CD4-positive, alpha-beta T cell treated with Interferon alpha-2 for 1 hour (primary cell): ENCODE data around the gene FBXW9.
"Not testable (repeated sequence)": the region's sequence is repeated elsewhere in the genome, so short reads cannot be mapped to it uniquely, and the experiment has no call there.

ENCODE experiments used
- DNase-seq, 2 donors: peaks; one replicate each; pipeline ENCODE4 v3.0.0-alpha.2; 2020 to 2022

FBXW9 gene

GRCh38 chr19:12696366-12697335 is at the start of gene FBXW9:
TSS of gene FBXW9 (minus strand) at chr19:12696631. CDS start at chr19:12696581, 50 bp downstream.
- DNase-seq = peak; percentile 96 to 97

GRCh38 chr19:12745166-12745897 is 48.9 kb upstream of the FBXW9 start:
- DNase-seq = no peak

- DNase-seq = no peak
These were observed 41.5 kb upstream of the FBXW9 start for GRCh38 chr19:12737835-12738351.

DNA sequence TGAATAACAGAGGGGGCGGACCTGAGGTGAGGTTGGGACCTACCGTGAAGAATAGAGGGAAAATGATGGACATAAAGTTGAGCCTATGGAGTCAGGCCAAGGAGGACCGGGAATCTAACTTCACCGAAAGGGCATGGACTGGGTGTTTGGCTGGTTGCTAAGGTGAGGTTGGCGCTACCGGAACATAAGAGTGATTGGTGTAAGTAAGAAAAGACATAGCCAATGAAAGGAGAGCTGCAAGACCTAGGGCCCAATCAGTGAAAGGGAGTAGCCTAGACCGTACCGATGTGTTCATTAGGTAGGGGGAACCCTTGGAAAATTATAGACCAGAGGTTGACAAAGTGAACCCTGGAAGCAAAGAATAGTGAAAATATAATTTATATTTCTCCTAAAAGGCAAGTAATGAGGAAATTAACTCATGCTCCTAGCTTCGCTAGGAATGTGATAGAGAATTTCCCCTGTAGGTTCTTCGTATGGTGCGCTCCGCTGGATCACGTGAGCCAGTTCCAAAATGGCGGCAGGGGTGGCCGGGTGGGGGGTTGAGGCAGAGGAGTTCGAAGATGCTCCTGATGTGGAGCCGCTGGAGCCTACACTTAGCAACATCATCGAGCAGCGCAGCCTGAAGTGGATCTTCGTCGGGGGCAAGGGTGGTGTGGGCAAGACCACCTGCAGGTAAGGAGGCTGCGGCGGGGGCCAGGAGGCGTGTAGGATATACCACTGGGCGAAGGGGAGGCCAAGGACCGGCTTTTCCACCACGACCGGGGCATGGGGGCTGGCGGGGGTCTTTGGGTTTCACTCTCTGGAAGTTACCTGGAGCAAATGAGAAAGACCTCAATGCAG is 40.8 kb upstream of the FBXW9 start, which contains the start of gene GET3:
Gene GET3, plus strand, starts transcription at position 503 of the 840 bp plus-strand sequence. Its CDS starts 9 bp downstream, at position 512.
- DNase-seq = peak; percentile 86 to 91

DNA sequence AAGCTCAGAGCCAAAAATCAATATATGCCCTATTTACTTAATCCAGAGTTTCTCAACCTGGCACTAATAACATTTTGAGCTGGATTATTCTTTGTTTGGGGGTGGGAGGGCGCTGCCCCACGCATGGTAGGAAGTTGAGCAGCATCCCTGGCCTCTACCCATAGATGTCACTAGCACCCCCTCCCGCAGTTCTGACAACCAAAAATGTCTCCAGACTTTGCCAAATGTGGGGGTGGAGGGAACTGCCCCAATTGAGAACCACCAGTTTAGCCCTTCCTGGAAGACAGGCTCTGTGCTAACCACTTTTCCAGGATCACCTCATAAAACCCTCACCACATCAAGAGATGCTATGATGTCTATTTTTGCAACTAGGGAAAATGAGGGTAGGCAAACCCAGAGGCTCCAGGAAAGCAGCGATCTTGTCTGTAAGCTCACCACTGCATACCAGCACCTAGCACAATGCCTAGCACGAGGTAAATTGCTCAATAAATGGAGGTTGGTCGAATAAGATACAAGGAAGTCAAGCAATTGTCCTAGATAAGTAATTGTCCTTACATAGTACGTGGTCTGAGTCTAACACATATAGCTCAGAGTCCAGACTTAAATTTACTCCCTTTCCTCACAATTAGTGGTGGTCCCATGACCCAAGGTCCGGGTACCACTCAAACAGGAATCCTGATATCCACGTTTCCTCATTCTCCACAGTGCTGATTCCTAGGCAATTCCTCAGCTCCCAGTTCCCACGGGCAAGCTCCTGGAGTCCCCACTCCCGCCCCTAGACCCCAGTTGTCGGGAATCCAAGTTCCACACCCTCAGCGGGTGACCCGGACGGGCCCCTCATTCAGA is 37.2 kb upstream of the FBXW9 start:
- peak; percentile 42 to 61 for DNase-seq

DNA sequence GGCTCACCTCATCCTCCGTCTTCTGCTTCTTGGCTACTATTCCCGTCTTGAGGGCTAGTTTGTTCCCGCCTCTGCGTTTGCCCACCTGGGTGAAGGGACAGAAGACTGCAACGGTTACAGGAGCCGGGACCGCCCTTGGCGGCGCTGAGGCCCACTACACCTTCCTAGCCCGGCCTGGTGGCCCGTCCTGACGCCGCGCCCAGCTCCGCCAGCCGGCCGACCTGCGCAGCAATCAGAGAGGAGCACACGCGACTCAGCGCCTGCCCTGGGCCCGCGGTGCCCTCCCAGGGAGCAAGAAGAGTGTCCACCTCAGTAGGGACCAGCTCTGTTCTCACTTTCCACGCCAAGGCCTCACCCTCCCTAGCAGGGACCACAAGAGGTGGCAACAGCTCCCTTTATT is 34.9 kb upstream of the FBXW9 start:
- no peak for DNase-seq

DNA sequence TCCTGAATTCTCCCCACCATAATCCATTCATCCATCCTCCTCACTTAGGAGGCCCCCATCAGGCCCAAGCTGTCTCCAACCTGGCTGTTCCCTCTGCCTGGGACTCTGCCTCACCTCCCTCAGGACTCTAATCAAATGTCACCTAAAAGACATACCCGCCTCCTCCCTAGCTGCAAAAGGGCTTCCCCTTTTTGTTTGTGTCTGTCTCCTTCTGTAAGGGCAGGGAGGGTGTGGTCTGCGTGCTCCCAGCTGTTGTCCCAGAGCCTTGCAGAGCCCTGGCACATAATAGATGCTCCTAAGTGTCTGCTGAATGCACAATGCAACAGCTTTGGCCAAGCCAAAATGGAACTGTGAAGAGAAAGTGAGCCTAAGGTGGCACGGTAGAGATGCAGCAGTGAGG is 33.6 kb upstream of the FBXW9 start:
- DNase-seq = no peak

DNA sequence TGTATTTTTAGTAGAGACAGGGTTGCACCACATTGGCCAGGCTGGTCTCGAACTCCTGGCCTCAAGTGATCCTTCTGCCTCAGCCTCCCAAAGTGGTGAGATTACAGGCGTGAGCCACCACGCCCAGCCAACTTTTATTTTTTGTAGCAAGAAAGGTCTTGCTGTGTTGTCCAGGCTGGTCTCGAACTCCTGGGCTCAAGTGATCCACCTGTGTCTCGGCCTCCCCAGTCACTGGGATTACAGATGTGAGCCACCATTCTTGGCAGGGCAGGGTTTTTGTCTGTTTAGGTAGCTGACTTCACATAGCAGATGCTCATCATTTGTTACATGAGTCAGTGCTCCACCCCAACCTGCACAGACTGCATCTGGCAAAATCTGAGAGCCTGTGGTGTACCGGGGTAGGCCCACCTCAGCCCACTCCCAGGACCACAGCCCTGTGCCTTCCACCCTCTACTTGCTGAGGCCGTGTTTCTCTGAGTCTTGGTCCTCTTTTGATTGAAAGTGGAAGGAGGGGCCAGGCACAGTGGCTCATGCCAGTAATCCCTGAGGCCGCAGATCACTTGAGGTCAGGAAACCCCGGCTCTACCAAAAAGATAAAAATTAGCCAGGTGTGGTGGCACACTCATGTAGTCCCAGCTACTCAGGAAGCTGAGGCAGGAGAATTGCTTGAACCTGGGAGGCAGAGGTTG is 31.5 kb upstream of the FBXW9 start:
- no peak for DNase-seq

- DNase-seq = no peak
These were observed 30.5 kb upstream of the FBXW9 start for GRCh38 chr19:12726988-12727316.

DNA sequence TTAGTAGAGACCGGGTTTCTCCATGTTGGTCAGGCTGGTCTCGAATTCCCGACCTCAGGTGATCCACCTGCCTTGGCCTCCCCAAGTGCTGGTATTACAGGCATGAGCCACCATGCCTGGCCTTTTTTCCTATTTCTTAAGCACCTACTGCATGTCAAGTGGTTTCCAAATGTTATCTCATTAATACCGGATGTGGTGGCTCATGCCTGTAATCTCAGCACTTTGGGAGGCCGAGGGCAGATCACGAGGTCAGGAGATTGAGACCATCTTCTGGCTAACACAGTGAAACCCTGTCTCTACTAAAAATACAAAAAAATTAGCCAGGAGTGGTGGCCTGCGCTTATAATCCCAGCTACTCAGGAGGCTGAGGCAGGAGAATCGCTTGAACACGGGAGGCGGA is 29.2 kb upstream of the FBXW9 start:
- DNase-seq = not testable (repeated sequence)

GRCh38 chr19:12723641-12724426 is 27.4 kb upstream of the FBXW9 start, which contains the start of gene TNPO2:
TSS of gene TNPO2 (minus strand) at chr19:12723932. CDS start at chr19:12720977, 2,955 bp downstream.
- peak; percentile 59 to 69 for DNase-seq

- DNase-seq = peak in 1 of 2 donors; percentile 1
These were observed 26.9 kb upstream of the FBXW9 start for GRCh38 chr19:12723381-12723640.

- peak; percentile 97 for DNase-seq
These were observed 26.3 kb upstream of the FBXW9 start for GRCh38 chr19:12722566-12723380.

DNA sequence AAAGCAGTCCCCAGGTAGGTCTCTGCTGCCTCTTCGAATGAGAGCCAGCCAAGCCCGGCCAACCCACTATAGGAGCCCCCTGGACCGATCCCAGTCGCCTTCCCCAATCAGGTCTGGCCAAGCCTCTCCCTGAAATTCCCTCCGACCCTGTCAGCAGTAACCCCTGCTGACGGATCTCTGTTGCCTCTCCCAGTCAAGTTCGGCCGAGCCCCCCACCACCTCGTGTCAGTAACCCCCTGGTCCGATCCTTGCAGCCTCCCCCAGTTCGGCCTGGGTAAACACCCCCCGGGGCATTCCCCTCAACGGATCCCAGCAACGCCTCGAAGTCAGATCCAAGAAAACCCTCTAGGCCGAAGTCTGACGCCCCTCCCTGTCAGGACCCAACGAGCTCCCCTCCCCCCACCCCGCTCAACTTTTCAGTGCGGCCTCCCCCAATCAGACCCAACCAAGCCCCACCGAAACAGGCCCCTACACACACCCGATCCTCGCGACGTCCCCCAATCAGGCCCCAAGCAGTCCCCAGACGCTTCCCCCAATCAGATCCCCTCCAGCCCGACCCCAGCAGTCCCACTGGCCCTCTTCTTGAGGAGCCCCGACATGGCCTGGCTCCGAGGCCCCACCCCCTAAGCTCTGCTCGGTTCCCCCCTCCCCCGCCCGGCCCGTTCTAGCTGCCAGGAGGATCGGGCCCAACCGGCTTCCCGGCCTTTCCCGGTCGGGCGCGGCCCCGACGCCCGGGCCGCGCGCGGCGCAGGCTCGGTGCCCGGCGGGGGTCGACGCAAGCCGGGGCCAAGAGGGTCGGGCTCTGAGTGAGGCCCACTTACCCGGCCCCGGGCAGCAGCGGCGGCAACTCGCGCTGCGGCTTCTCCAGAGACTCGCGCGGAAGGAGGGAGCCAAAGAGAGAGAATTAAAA is 25.5 kb upstream of the FBXW9 start:
- DNase-seq = peak; percentile 55 to 59

GRCh38 chr19:12720851-12721655 is 24.6 kb upstream of the FBXW9 start:
- DNase-seq = peak in 1 of 2 donors; percentile 11

DNA sequence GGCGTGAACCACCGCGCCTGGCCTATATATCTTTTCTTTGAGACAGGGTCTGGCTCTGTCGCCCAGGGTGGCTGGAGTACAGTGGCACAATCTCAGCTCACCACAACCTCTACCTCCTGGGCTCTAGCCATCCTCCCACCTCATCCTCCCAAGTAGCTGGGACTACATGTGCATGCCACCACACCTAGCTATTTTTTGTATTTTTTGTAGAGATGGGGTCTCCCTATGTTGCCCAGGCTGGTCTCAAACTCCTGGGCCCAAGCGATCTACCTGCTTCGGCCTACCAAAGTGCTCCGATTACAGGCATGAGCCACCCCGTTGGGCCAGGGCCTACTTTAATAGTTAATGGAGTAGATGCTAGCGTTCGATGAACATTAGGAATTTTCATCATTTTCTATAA is 23.9 kb upstream of the FBXW9 start:
- no peak for DNase-seq

- no peak for DNase-seq
These were observed 19.5 kb upstream of the FBXW9 start for GRCh38 chr19:12715929-12716328.
